ENCODE measurements around the gene CRAT.

CRAT gene

GRCh38 chr9:129110740-129111527 lies at the start of gene CRAT, which contains the start of gene PTPA:
TSS of gene CRAT (minus strand) at chr9:129110793. CDS start at chr9:129110509, 284 bp downstream.
TSS of gene PTPA (plus strand) at chr9:129111415. CDS start at chr9:129111601, 186 bp downstream.
- peak within 1 kb of the TSS; percentile 86 for H3K4me3 Mint-ChIP-seq

GRCh38 chr9:129156163-129156562 lies 45.6 kb upstream of the CRAT start:
- no peak for ATAC-seq
- no peak for DNase-seq (ENCODE audit: low spot score in 2 of 2)
- Mint-ChIP-seq H3K36me3 (no peaks in the 10 kb centered on the region), H3K9me3 (no peaks in the 10 kb centered on the region), H3K4me3 (no peak overlapping the region), H3K27ac (no peak overlapping the region), H3K4me1 (no peaks in the 10 kb centered on the region)

More at GRCh38 chr9:129110740-129111527, at the start of gene CRAT, which contains the start of gene PTPA:
- DNase-seq (ENCODE audit: low spot score in 2 of 2) = peak; percentile 82 to 93
- Mint-ChIP-seq H3K9me3 (no peaks in the 10 kb centered on the region), H3K36me3 (peaks cover 14% of the 10 kb centered on the region), H3K27ac (peak within 1 kb of the TSS; percentile 96), H3K4me1 (peaks cover 22% of the 10 kb centered on the region)
- ATAC-seq = peak; percentile 92

- DNase-seq (ENCODE audit: low spot score in 2 of 2) = no peak
- ATAC-seq = peak; percentile 4
- Mint-ChIP-seq H3K9me3 (no peaks in the 10 kb centered on the region), H3K4me3 (no peak overlapping the region), H3K27ac (no peak overlapping the region), H3K36me3 (no peaks in the 10 kb centered on the region), H3K4me1 (no peaks in the 10 kb centered on the region)
These were observed 44.4 kb upstream of the CRAT start for GRCh38 chr9:129154866-129155477.

GRCh38 chr9:129151469-129151868 lies 40.9 kb upstream of the CRAT start:
- no peak for DNase-seq (ENCODE audit: low spot score in 2 of 2)
- Mint-ChIP-seq H3K4me1 (peaks cover 6% of the 10 kb centered on the region), H3K36me3 (peaks cover 7% of the 10 kb centered on the region), H3K9me3 (no peaks in the 10 kb centered on the region), H3K4me3 (no peak overlapping the region), H3K27ac (peak overlapping the region; percentile 78)
- ATAC-seq = no peak

- H3K27ac Mint-ChIP-seq = peak overlapping the region; percentile 77
- DNase-seq (ENCODE audit: low spot score in 2 of 2) = no peak
- H3K4me3 Mint-ChIP-seq = no peak overlapping the region
- H3K4me1 Mint-ChIP-seq = peaks cover 6% of the 10 kb centered on the region
- peaks cover 7% of the 10 kb centered on the region for H3K36me3 Mint-ChIP-seq
- H3K9me3 Mint-ChIP-seq = no peaks in the 10 kb centered on the region
- ATAC-seq = no peak
These were observed 40.1 kb upstream of the CRAT start for GRCh38 chr9:129150672-129151211.

GRCh38 chr9:129150122-129150521 lies 39.5 kb upstream of the CRAT start:
- DNase-seq (ENCODE audit: low spot score in 2 of 2) (no peak), ATAC-seq (no peak)
- peaks cover 6% of the 10 kb centered on the region for H3K4me1 Mint-ChIP-seq
- H3K27ac Mint-ChIP-seq = peak overlapping the region; percentile 77
- peaks cover 11% of the 10 kb centered on the region for H3K36me3 Mint-ChIP-seq
- H3K9me3 Mint-ChIP-seq = no peaks in the 10 kb centered on the region
- no peak overlapping the region for H3K4me3 Mint-ChIP-seq

- Mint-ChIP-seq H3K4me3 (no peak overlapping the region), H3K4me1 (peaks cover 6% of the 10 kb centered on the region), H3K9me3 (no peaks in the 10 kb centered on the region), H3K27ac (peak overlapping the region; percentile 77), H3K36me3 (peaks cover 18% of the 10 kb centered on the region)
- no peak for DNase-seq (ENCODE audit: low spot score in 2 of 2)
- ATAC-seq = no peak
These were observed 38.8 kb upstream of the CRAT start for GRCh38 chr9:129149442-129149841.

GRCh38 chr9:129148463-129149204 lies 38.0 kb upstream of the CRAT start:
- Mint-ChIP-seq H3K27ac (peak overlapping the region; percentile 77), H3K9me3 (no peaks in the 10 kb centered on the region), H3K4me1 (peaks cover 12% of the 10 kb centered on the region), H3K36me3 (peaks cover 26% of the 10 kb centered on the region), H3K4me3 (no peak overlapping the region)
- no peak for DNase-seq (ENCODE audit: low spot score in 2 of 2)
- ATAC-seq = no peak

- Mint-ChIP-seq H3K4me1 (peaks cover 26% of the 10 kb centered on the region), H3K27ac (peak overlapping the region; percentile 83), H3K36me3 (peaks cover 36% of the 10 kb centered on the region), H3K9me3 (no peaks in the 10 kb centered on the region), H3K4me3 (no peak overlapping the region)
- DNase-seq (ENCODE audit: low spot score in 2 of 2) (no peak), ATAC-seq (no peak)
These were observed 35.9 kb upstream of the CRAT start for GRCh38 chr9:129146441-129146941.

GRCh38 chr9:129145841-129146292 lies 35.3 kb upstream of the CRAT start:
- DNase-seq (ENCODE audit: low spot score in 2 of 2) (no peak), ATAC-seq (no peak)
- no peak overlapping the region for H3K27ac Mint-ChIP-seq
- H3K9me3 Mint-ChIP-seq = no peaks in the 10 kb centered on the region
- peaks cover 32% of the 10 kb centered on the region for H3K4me1 Mint-ChIP-seq
- H3K4me3 Mint-ChIP-seq = no peak overlapping the region
- H3K36me3 Mint-ChIP-seq = peaks cover 36% of the 10 kb centered on the region

- DNase-seq (ENCODE audit: low spot score in 2 of 2) = no peak
- Mint-ChIP-seq H3K9me3 (no peaks in the 10 kb centered on the region), H3K27ac (no peak overlapping the region), H3K4me3 (no peak overlapping the region), H3K4me1 (peaks cover 38% of the 10 kb centered on the region), H3K36me3 (peaks cover 36% of the 10 kb centered on the region)
- no peak for ATAC-seq
These were observed 34.7 kb upstream of the CRAT start for GRCh38 chr9:129145316-129145715.

GRCh38 chr9:129143031-129143927 lies 32.7 kb upstream of the CRAT start:
- H3K4me1 Mint-ChIP-seq = peaks cover 47% of the 10 kb centered on the region
- H3K9me3 Mint-ChIP-seq = no peaks in the 10 kb centered on the region
- peaks cover 37% of the 10 kb centered on the region for H3K36me3 Mint-ChIP-seq
- peak; percentile 65 to 85 for DNase-seq (ENCODE audit: low spot score in 2 of 2)
- peak overlapping the region; percentile 88 for H3K27ac Mint-ChIP-seq
- H3K4me3 Mint-ChIP-seq = no peak overlapping the region
- peak; percentile 42 for ATAC-seq

- H3K4me3 Mint-ChIP-seq = peak overlapping the region; percentile 67
- H3K9me3 Mint-ChIP-seq = no peaks in the 10 kb centered on the region
- peak overlapping the region; percentile 96 for H3K27ac Mint-ChIP-seq
- ATAC-seq (no peak), DNase-seq (ENCODE audit: low spot score in 2 of 2) (no peak)
- peaks cover 46% of the 10 kb centered on the region for H3K36me3 Mint-ChIP-seq
- H3K4me1 Mint-ChIP-seq = peaks cover 47% of the 10 kb centered on the region
These were observed 31.7 kb upstream of the CRAT start for GRCh38 chr9:129142138-129142935.

Measured in stimulated activated effector memory CD8-positive, alpha-beta T cell treated with anti-CD3 and anti-CD28 coated beads, Interleukin-12 subunit alpha, Interleukin-12 subunit beta, amount 100 ng/mL, for 72 hours (primary cell).